NCI-H187 treated with DMSO at 0.1 percent for 48 hours (cell line): ENCODE data around the gene SCARB1.

Experiments used
- DNase-seq: peaks from one replicate; lab custom pipeline; 2025; lab: John Stamatoyannopoulos, UW

The SCARB1 gene

DNA sequence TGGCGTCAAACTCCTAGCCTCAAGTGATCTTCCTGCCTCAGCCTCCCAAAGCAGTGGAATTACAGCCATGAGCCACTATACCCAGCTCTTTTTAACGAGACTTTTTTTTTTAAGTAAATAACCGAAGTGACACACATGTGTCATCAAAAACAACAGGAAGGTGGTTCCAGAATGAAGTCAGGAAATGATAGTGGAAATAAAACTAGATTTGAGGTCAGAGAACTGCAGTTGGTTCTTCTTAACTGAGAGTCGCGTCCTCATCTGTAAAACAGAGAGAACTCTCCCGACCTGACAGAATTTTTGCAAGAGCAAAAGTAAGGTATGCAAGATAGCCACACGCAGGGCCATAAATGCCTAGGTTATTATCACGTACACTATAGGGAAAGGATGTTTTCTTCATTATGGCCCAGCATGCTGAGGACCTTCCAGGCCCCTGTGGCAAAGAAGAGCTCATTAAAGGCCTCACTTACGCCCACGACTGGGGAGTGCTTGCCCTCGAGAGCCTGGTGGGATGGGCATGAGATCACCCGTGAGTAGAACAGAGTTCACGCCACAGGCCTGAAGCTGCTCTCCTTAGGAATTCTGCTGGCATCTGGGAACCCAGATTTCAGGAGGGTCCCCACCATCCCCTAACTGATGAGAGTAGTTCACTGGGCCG, 67.2 kb downstream of the SCARB1 start:
- DNase-seq: no peak

DNA sequence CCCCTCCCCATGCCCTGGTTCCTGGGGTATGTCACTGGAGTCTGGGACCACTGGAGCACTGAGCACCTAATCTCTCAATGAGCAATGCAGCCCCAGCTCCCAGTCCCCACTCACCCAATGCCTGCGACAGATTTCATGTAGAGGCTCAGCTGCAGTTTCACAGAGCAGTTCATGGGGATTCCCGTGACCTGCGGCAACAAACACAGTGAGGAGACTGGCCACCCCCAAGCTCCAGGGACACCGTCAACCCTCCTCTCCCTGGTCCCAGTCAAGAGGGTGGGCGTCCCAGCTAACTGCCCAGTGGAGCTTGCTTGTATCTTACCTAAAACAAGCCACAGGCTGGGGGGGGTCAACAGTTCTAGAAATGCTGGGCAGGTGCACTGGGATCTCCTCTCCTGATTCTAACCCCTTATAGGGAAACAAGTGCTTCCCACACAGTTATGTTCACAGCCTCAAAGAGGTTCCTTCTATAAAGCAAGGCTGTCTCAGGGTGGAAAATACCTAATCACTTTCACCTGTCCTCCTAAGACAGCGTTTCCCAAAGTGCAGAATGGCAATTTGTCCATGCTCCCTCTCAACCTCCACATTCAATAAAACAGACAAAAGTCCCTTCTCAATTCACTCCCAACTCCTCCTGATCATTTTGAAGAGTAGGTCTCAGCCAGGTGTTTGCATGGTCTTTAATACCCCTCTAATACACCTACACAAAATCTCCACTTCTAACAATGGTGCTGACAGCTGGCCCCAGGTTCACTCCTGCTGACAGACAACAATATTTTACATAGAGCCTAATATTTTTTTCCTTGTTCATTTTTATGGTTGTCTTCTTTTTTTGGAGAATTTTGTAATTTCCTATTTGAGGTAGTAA, 68.3 kb downstream of the SCARB1 start:
- no peak for DNase-seq

DNA sequence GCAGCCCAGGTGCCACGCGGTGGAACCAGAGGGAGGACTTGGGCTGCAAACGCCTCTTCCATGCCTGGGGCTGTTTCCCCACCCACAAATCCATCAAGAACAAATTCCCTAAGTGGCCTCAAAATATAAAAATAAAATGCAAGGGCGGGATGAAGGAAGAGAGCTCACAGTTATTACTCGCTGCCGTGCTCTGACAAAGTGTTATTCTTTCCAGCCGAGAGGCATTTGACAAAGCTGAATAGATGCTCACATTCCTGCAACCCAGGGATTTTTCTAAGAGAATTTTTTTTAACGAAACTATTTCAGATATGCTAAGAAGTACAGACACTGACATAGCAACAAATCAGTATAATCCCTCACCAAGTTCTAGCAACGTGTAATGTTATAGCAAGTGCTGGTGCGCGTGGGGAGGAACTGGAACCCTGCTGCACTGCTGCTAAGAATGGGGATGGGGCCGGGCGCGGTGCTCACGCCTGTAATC, 70.7 kb downstream of the SCARB1 start:
- DNase-seq: no peak

DNA sequence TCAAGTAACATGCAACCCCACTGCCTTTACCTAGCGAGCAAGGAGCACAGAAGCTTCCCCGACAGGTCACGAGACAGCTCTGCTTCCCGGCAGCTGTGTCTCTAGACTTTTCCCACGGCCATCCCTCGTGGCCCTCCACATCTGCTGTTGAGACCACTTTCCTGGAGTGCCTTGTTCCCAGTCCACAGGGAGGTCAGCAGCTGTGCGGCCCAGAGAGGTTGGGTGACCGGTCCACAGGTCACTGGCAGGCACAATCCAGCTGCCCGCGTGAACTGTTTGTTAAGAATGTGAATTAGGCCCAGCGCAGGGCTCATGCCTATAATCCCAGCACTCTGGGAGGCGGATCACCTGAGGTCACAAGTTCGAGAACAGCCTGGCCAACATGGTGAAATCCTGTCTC, 71.5 kb downstream of the SCARB1 start:
- no peak for DNase-seq

DNA sequence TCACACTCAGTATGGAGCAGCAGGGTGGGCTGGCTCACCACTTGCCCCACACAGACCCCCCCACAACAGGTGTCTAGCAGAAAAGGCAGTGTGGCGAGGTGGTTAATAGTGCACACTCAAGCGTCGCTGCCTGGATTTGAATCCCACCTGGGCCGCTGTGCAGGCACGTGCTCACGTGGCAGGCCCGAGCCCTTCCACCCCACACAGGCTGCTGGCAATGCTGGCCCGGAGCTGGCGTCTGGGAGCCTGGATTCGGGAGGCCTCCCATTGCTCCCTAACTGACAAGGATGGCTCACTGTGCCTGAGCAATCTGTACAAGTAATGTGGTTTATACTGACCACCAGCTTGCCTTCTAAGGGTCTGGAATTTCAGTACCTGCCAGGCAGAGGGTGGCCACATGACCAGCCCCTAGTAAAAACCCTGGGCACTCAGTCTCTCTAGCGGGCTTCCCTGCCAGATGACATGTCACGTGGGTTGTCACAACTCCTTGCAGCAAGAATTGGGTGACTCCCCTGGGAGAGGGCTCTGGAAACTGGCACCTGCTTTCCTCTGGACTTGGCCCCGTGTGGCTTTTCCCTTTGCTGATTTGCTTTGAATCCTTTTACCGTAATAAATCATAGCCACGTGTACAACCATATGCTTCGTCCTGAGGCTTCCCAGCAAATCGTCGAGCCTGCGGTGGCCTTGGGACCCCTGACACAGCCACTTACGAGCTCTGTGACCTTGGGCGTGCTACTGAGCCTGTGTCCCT, 72.8 kb downstream of the SCARB1 start:
- peak; percentile 19 for DNase-seq

DNA sequence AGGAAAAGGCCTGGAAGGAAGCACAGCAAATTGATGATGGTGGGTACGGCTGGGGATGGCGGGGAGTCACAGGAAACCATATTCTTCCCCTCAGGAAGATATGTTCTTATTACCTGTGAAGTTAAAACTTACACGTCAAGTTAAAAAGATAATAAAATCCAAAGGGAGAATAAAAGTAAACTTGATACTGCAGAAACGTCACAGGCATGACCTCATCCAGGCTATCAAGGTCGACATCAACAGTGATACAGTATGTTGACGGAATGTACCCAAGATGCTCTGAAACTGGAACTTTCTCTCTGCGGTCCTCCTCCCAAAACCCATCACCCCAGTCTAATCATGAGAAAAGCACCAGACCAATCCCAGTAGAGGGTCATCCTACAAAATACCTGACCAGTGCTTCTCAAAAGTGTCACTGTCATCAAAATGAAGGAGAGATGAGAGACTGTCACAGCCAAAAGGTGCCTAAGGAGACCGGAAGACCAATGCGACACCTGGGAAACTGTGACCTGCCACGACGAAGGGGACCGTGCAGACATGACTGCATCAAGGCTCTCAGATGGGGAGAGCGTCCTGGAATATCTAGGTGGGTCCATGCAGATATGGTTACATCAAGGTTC, 74.6 kb downstream of the SCARB1 start:
- DNase-seq: no peak

DNA sequence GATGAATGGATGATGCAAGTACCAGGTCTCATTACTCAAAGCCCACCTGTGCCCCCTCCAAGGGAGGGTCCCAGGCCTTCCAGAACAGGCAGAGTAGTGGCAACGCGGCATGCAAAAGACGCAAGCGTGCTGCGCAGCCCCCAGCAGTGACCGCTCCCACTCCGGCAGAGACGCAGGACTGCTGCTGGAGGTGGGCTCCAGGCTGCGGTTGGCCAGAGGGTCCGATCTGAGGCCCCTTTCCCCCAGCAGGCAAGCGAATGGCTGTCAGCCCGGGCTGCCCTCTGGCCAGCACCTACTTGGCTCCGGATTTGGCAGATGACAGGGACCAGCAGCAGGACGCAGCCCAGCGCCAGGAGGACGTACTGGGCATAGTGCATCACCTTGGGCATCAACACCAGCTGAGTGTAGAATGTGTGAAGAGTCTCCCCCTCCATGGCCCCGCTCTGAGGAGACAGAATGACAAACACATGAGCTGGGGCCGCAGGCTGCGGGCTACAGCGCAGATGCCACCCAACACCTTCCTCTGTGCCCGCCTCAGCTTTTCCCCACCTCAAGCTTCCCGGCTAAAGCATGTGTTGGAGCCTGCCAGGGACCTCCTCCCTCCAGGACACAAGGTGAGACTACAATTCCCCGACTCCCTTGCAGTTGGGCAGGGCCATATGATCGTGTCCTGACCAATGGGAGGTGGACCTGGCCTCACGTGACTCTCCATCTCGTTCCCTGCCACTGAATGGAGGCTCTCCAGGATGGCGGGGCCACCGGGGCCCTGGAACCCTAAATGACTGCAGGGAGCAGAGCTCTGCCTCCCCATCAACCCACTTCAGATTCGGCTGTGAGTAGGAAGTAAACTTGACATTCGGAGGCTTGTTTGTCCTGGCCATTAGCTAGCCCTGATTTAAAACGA, 77.4 kb downstream of the SCARB1 start:
- peak; percentile 82 for DNase-seq

DNA sequence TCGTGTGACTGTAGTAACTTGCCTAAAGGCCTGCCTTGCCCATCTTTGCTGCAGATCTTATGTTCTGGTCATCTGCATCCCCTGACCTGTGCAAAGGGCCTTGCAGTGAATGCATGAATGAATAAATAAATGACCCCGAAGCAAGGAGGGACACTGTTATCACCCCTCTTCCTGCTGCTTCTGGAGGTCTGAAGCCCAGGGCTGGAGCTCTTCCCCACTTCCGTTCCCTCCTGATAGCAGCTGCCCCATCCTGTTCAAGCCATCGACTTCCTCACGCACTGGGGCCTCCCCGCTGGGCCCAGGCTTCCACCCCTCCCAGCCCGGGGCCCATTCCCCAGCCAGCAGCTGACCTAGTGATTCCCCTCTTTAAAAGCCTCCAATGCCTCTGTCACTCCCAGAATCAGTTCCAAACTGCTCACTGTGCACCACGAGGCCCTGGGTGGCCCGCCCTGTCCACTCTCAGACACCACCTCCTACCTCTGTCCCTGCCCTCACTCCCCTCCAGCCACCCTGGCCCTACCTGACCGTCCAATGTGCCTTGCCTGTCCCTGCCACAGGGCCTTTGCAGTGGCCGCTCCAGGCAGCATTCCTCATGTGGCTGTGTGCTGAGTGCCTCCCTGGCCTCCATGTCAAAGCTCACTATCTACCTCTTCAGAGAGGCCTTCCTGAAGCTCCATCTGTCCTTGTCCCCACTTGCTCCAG, 78.6 kb downstream of the SCARB1 start:
- no peak for DNase-seq

DNA sequence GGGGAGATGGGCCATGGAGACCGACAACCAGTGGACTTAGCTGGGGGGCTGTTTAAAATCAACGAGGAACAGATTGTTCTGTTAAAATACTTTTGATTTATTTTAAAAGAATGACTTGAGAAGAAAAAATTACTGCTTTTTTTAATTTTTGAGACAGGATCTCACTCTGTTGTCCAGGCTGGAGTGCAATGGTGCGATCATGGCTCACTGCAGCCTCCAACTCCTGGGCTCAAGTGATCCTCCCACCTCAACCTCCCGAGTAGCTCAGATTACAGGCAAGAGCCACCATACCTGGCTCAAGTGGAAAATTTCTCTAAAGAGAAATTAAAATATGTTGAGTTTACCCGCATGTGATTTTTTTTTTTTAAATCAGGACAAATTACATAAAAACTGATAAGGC, 80.6 kb downstream of the SCARB1 start:
- DNase-seq: no peak

DNA sequence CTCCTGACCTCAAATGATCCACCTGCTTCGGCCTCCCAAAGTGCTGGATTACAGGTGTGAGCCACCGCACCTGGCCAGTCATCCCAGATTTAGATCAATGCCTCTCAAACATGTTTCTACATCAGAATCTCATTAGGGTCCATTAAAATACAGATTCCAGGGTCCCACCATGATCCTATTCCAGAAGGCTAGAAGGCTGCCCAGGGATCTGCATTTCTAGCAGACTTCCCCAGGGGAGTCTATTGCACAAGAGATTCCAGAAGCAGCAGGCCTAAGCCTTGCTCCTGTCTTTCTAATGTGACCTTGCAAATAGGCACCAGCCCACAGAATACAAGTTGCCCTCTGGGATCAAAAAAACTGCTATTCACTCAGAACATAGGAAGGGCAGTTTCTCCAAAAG, 81.5 kb downstream of the SCARB1 start:
- no peak for DNase-seq

DNA sequence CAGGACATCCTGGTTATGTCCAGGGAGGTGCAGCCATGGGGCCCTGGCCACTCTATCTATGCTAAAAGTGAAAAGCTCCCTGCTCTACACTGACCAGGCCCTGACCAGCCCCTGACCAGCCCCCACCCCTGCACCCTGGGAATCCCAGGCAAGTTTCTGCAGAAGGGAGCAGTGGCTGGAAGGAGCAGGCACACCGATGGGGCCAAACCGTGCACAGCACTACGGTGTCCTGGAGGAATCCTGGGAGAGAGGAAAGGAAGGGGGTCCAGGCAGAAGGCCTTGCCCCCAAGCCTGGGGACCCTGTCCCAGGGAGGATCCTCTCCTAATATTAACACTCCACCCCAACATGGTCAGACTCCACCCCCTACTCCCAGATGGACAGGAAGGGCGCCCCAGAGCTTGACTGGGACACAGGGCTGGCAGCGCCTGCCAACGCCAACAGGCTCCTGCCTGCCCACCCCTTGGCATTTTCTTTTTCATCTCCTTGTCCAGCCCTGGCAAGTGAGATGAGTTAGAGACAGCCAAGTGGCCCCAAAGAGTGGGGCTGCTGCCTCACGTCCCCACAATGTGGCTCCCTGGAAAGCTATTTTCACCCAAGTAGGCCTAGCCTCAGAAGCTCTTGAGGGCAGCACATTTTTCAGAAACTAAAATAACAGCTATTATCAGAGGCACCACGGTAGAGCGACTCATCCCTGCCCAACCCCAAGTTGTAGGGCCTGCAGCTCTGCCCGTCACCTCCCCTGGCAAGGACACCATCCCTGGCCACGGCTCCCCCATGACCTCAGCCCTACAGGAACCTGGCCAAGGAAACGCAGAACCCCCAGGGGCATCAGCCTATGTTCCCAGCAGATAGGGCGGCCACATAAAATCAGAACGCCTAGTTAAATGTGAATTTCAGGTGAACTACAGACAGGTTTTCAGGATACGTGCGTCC, 82.6 kb downstream of the SCARB1 start:
- DNase-seq: no peak

DNA sequence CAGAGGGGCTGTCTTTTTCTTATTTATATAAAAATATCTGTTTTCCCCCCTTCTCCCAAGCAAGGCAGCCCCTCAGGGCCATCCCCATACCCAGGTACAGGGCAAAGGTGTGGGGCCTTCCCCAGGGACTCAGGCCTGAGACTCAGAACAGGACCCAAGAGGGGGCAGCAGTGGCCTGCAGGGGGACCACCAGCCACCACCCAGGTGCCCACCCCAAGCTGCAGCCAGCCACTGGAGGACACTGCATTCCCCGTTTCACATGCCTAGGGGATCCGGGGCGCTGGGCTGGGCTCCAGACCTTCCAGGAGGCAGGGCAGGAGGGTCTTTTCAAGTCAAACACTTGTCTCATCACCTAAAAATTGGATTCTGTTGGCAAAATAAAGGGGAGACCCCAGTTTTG, 83.3 kb downstream of the SCARB1 start:
- no peak for DNase-seq

DNA sequence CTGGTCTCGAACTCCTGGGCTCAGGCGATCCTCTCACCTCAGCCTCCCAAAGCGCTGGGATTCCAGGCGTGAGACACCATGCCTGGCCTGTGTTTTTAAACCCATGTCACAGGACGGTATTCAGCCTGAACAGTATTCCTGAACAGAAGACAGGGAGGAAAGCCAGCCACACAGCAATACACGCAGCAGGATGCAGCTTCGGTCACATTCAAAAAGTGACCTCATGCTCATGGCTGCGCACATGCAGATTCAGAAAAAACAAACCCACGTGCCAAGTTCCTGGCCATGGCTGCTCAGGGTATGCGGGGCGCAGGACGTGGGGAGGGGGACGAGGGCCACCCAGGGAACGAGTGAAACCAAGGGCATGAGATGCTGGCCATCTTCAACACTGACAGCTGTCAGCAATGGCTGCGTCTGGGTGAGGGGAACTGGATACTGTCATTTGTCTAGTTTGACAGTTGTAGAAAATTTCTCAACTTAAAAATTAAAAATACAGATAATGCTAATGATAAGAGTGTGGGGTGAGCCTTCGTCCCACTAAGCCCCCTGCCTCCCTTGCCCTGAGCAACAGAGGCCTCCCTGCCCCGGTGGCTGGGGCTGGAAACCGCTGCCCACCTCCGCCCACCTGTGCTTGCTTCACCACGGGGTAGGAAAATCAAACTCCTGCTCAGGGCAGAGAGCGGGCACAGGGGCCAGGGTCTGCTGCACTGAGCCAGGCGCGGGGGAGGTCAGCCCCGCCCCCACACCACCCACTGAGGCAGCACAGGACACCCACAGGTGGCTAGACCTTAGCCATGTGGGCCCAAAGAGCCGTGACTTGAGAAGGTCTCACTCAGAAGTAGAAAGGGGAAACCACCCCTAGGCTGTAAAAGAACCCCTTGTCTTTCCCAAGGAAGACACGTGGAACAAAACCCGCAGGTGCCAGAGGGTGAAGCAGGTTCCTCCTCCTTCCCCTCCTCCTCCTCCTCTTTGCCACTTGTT, 84.2 kb downstream of the SCARB1 start:
- no peak for DNase-seq

DNA sequence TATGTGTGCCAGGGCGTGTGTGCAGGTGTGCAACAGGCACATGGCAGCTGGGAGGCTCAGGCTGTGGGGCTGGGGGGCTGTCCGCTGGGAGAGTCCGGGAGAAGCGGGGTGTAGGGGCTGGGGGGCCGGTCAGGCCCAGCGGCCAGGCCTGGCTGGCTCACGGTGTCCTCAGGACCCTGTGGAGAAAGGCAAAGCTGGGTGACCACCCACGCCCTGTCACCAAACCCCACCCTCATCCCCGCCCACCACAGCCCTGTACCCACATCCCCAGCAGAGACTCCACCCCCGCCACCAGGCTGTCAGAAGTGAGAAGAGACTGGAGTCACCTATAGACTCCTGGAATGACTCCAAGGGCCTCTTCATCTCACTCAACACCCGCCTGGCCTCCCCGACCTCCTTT, 85.3 kb downstream of the SCARB1 start:
- DNase-seq: no peak

DNA sequence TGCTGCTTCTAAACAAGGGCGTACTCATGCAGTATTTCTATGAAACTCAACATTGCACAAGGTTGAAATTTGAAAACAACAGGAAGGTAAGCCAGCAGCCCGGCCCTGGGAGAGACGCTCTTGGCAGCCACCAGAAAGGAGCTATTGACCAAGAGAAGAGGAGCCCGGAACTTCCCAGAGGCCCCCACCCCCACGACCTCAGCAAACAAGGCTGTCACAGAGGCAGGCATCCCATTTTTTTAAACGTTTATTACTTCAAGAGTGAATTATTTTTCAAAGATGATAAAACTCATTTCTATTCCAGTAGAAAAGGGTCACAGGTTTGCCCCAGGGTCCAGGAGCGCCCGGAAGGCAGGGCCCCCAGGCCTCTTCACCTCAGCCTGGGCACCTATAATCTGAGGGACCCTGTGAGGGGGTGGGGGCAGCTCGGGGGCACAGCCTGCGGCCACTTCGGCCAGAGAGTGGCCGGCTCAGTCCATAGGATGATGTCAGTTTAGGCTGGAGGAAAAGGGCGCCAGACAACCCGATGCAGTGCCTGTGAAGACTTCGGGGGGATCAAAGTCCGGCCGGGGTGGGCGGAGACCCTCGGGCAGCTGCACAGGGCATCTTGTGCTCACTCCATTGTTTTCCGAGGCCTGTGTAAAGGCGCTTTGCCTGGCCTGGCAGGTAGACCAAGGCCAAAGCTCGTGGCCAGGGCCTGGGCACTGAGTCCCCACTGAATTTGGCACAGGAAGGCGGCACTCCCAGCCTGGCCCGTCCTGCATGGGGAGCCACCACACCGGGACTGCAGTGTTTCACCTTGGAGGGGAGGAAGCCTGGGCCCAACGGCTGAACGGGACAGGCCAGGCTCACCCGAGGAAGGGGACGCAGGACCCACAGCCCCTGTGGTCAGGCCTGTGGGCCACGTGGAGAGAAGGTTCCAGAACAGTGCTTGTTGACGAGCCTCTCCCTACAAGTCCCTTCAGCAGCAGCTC, 86.0 kb downstream of the SCARB1 start:
- no peak for DNase-seq

DNA sequence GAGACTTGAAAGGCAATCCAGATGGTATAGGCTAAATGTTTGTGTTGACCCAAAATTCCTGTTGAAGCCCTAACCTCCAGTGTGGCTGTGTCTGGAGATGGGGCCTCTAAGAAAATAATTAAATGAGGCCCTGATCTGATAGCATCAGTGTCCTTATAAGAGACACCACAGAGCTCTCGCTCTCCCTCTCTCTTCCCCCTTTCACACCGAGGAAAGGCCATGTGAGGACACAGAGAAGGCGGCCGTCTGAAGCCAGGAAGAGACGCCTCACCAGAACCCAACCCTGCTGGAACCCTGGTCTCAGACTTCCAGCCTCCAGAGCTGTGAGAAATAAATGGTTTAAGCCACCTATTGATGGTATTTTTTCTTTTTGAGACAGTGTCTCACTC, 87.5 kb downstream of the SCARB1 start:
- DNase-seq: no peak
